HepG2 (cell line): ENCODE results near the gene CNPY4. TPM values are rescaled to one million over a fixed set of nuclear protein-coding genes. Genes with fewer than 3 reads are reported as not detected.
A peak's percentile ranks its signal among the peaks of the same experiment; 100 is the strongest.

Experiments used
- AGO1 ChIP-seq: fragments of 200-400 bp; formaldehyde crosslinking; IDR thresholded peaks from 2 replicates; pipeline ENCODE4 v1.6.1; 2017; ENCODE audit warnings: mild to moderate bottlenecking, low read depth, low read length, moderate library complexity; ENCODE audit not compliant: poor library complexity, severe bottlenecking
- CERS6 ChIP-seq: sonication (generic); formaldehyde crosslinking; IDR thresholded peaks from 2 replicates; pipeline ENCODE4 v1.5.0; 2020; ENCODE audit warnings: missing genetic modification reagents
- ETV6 ChIP-seq: sonication (generic); formaldehyde crosslinking; conservative IDR thresholded peaks from 2 replicates; pipeline ENCODE4 v1.4.0; 2020; ENCODE audit warnings: missing genetic modification reagents
- KDM4B ChIP-seq: sonication (generic); formaldehyde crosslinking; IDR thresholded peaks from 2 replicates; pipeline ENCODE4 v1.4.0; 2020; ENCODE audit warnings: missing genetic modification reagents
- KLF15 ChIP-seq: sonication (generic); formaldehyde crosslinking; IDR thresholded peaks from 2 replicates; pipeline ENCODE4 v1.8.1; 2023; ENCODE audit warnings: borderline replicate concordance, mild to moderate bottlenecking, inconsistent platforms, missing genetic modification reagents, mixed read lengths
- MXD4 ChIP-seq: IDR thresholded peaks from 2 replicates; pipeline ENCODE4 v1.6.1; 2016; ENCODE audit warnings: mild to moderate bottlenecking, missing biosample characterization, missing genetic modification reagents
- NFE2L1 ChIP-seq: sonication (generic); formaldehyde crosslinking; IDR thresholded peaks from 2 replicates; pipeline ENCODE4 v1.4.0; 2020; ENCODE audit warnings: missing genetic modification reagents, mild to moderate bottlenecking, borderline replicate concordance
- PPARG ChIP-seq: conservative IDR thresholded peaks from 2 replicates; pipeline ENCODE4 v1.6.1; 2016; ENCODE audit warnings: missing biosample characterization, missing genetic modification reagents
- RARG ChIP-seq: sonication (generic); formaldehyde crosslinking; IDR thresholded peaks from 2 replicates; pipeline ENCODE4 v1.4.0; 2020; ENCODE audit warnings: low read depth, mild to moderate bottlenecking, missing genetic modification reagents
- REST ChIP-seq, 2 experiments: IDR thresholded peaks; 2 replicates each; pipeline ENCODE4 v1.6.1; 2011 to 2012; ENCODE audit warnings: low read length in 2 of 2, borderline replicate concordance in 1 of 2, low read depth in 1 of 2, mild to moderate bottlenecking in 1 of 2, moderate library complexity in 1 of 2
- REXO4 ChIP-seq: sonication (generic); formaldehyde crosslinking; IDR thresholded peaks from 2 replicates; pipeline ENCODE4 v1.8.0; 2022; ENCODE audit warnings: missing genetic modification reagents, mild to moderate bottlenecking, borderline replicate concordance
- RFX5 ChIP-seq: IDR thresholded peaks from 2 replicates; pipeline ENCODE4 v1.6.1; 2011; ENCODE audit warnings: low read depth, low read length, improper control_type of control experiment
- RORA ChIP-seq: sonication (generic); formaldehyde crosslinking; IDR thresholded peaks from 2 replicates; pipeline ENCODE4 v1.5.0; 2020; ENCODE audit warnings: mild to moderate bottlenecking, missing genetic modification reagents, moderate library complexity
- SMARCE1 ChIP-seq: fragments of 450-650 bp; IDR thresholded peaks from 2 replicates; pipeline ENCODE4 v1.6.1; 2017; ENCODE audit warnings: borderline replicate concordance
- SUZ12 ChIP-seq: fragments of 150-350 bp; IDR thresholded peaks from 2 replicates; pipeline ENCODE4 v1.6.1; 2014; ENCODE audit warnings: low read depth, low read length
- TCF7 ChIP-seq: sonication (generic); IDR thresholded peaks from 2 replicates; pipeline ENCODE4 v1.6.1; 2016; ENCODE audit warnings: antibody characterized with exemption, low read depth
- TOE1 ChIP-seq: sonication (generic); formaldehyde crosslinking; IDR thresholded peaks from 2 replicates; pipeline ENCODE4 v1.4.0; 2020; ENCODE audit warnings: mild to moderate bottlenecking, missing genetic modification reagents
- TRIM24 ChIP-seq: sonication (generic); formaldehyde crosslinking; IDR thresholded peaks from 2 replicates; pipeline ENCODE4 v1.8.0; 2022; ENCODE audit warnings: mild to moderate bottlenecking, missing genetic modification reagents
- ZBTB26 ChIP-seq: IDR thresholded peaks from 2 replicates; pipeline ENCODE4 v1.6.1; 2016; ENCODE audit warnings: missing compliant biosample characterization, missing genetic modification reagents, borderline replicate concordance
- ZBTB7A ChIP-seq: sonication (generic); formaldehyde crosslinking; IDR thresholded peaks from 2 replicates; pipeline ENCODE4 v1.8.0; 2022; ENCODE audit warnings: mild to moderate bottlenecking, missing genetic modification reagents
- ZFP1 ChIP-seq: IDR thresholded peaks from 2 replicates; pipeline ENCODE4 v1.6.1; 2016
- ZFP62 ChIP-seq: sonication (generic); formaldehyde crosslinking; IDR thresholded peaks from 2 replicates; pipeline ENCODE4 v1.4.0; 2020; ENCODE audit warnings: missing genetic modification reagents
- ZNF12 ChIP-seq: sonication (generic); formaldehyde crosslinking; IDR thresholded peaks from 2 replicates; pipeline ENCODE4 v1.5.0; 2020; ENCODE audit warnings: missing genetic modification reagents
- ZNF121 ChIP-seq: sonication (generic); formaldehyde crosslinking; IDR thresholded peaks from 2 replicates; pipeline ENCODE4 v1.5.0; 2020; ENCODE audit warnings: mild to moderate bottlenecking, missing genetic modification reagents
- ZNF253 ChIP-seq: sonication (generic); formaldehyde crosslinking; IDR thresholded peaks from 2 replicates; pipeline ENCODE4 v1.8.0; 2022; ENCODE audit warnings: mild to moderate bottlenecking, missing genetic modification reagents, borderline replicate concordance
- ZSCAN31 ChIP-seq: sonication (generic); formaldehyde crosslinking; IDR thresholded peaks from 2 replicates; pipeline ENCODE4 v1.5.0; 2020; ENCODE audit warnings: low read depth, mild to moderate bottlenecking, missing genetic modification reagents
- polyA plus RNA-seq, 8 experiments: library from polyadenylated mRNA; depleted of rRNA in 3 of 8; stranded (reverse) in 7 of 8; unstranded in 1 of 8; fragments of >200 nt; fragmentation: Illumina TruSeq in 4 of 8; extraction: Trizol in 4 of 8; gene quantifications; 2 replicates each; pipeline versions ENCODE4 v1.2.1 to v1.2.3, GENCODE V29; 2011 to 2016; ENCODE audit warnings: low read depth in 4 of 8, missing spikeins in 1 of 8, mixed read lengths in 1 of 8; ENCODE audit not compliant: insufficient read depth in 1 of 8
- total RNA-seq, 5 experiments: library from RNA; depleted of rRNA; stranded (reverse); fragments of >200 nt; fragmentation: Illumina TruSeq; extraction: Trizol; gene quantifications; 2 replicates each; pipeline ENCODE4 v1.2.3, GENCODE V29; 2016; ENCODE audit warnings: low read depth in 1 of 5

Gene CNPY4
- total and polyA plus RNA-seq, 2 of the 13 experiments (the other 11 are each of a cell fraction or from before 2014, with no cell fraction given): 6.2 to 12.7 TPM

- TF ChIP-seq ZBTB26 (CRISPR knock-in tag) (0 out of 2 replicates have a peak, but pooled peaks have one; percentile 15), CERS6 (CRISPR knock-in tag) (no peak), KDM4B (CRISPR knock-in tag) (no peak), ETV6 (CRISPR knock-in tag) (0 out of 2 replicates have a peak, but pooled peaks have one; percentile 63), NFE2L1 (CRISPR knock-in tag) (no peak), REXO4 (no peak), TCF7 (no peak), ZNF121 (CRISPR knock-in tag) (no peak), REST (IDR thresholded peaks at IDR 0.05; ENCODE audit: borderline replicate concordance in 1 of 2, low read depth in 1 of 2, low read length in 2 of 2) (0 out of 4 replicates have a peak, but pooled peaks of 1 of the 2 experiments have one; percentile 2), RFX5 (peak; percentile 53; the same call in 1 of the 2 replicates), TRIM24 (no peak), ZFP62 (no peak), AGO1 (peak; percentile 80), RARG (CRISPR knock-in tag) (no peak), ZNF253 (CRISPR knock-in tag) (no peak), RORA (CRISPR knock-in tag) (no peak), SUZ12 (no peak), MXD4 (peak; percentile 53), TOE1 (CRISPR knock-in tag) (no peak), PPARG (CRISPR knock-in tag) (0 out of 2 replicates have a peak, but pooled peaks have one; percentile 33), SMARCE1 (no peak), ZSCAN31 (CRISPR knock-in tag) (no peak), ZFP1 (CRISPR knock-in tag) (0 out of 2 replicates have a peak, but pooled peaks have one; percentile 40), ZBTB7A (no peak; the same call in 1 of the 2 replicates), KLF15 (CRISPR knock-in tag) (no peak), ZNF12 (CRISPR knock-in tag) (no peak)
Observed at GRCh38 chr7:100148559-100149328, 29.3 kb downstream of the CNPY4 start, which contains the start of gene LAMTOR4 (continued).
